ENCODE data around the gene MISFA. TPM values are rescaled to one million over a fixed set of nuclear protein-coding genes. Genes with fewer than 3 reads are reported as not detected.

MISFA gene
- polyA plus RNA-seq, 1 donor (not counting 4 experiments of a cell fraction or from before 2014, with no cell fraction given) = 0.63 TPM

GRCh38 chr11:18612394-18612793 lies 12.8 kb downstream of the MISFA start:
- peaks cover 9 to 22% of the 10 kb centered on the region in 2 experiments for H3K36me3 ChIP-seq (ENCODE audit: control insufficient read depth in 2 of 2, extremely low read depth in 1 of 2, insufficient read depth in 2 of 2, low read length in 2 of 2)
- H3K4me3 ChIP-seq (ENCODE audit: control insufficient read depth in 2 of 3, extremely low read depth in 1 of 3, insufficient read depth in 2 of 3, low read depth in 1 of 3, low read length in 3 of 3) = no peak overlapping the region
- dilution Hi-C loops (cut with MboI; ENCODE audit: extremely low pct_ligation_motif_present, low sequenced_read_pairs) = no loop called here
- peaks cover 3% of the 10 kb centered on the region for H3K79me2 ChIP-seq (ENCODE audit: control insufficient read depth, insufficient read depth, low read length)
- no peak overlapping the region for H3K4me2 ChIP-seq (ENCODE audit: control insufficient read depth, extremely low read depth, insufficient read depth, low read depth, low read length)
- no peaks in the 10 kb centered on the region for H3K9me3 ChIP-seq (ENCODE audit: control insufficient read depth, low read depth, low read length)
- H2AFZ ChIP-seq (ENCODE audit: control insufficient read depth, low read length) = no peak overlapping the region
- no peak overlapping the region for H3K9ac ChIP-seq (ENCODE audit: control insufficient read depth, extremely low read depth, insufficient read depth, low read length)
- no peaks in the 10 kb centered on the region for H3K27me3 ChIP-seq (ENCODE audit: control insufficient read depth, extremely low read depth, insufficient read depth, low read length)
- no peaks in the 10 kb centered on the region for H3K9me1 ChIP-seq (ENCODE audit: control insufficient read depth, extremely low read depth, insufficient read depth, low read length)
- no peaks in the 10 kb centered on the region for H4K20me1 ChIP-seq (ENCODE audit: control insufficient read depth, extremely low read depth, insufficient read depth, low read length)
- FAIRE-seq = no peak
- H3K27ac ChIP-seq (ENCODE audit: control insufficient read depth, insufficient read depth, low read length) = no peak overlapping the region
- H3K4me1 ChIP-seq (ENCODE audit: control insufficient read depth, extremely low read depth, insufficient read depth, low read length) = no peaks in the 10 kb centered on the region
- TF ChIP-seq EZH2 (IDR thresholded peaks at IDR 0.05; ENCODE audit: low read length) (no peak), CTCF (optimal IDR thresholded peaks at IDR 0.05 in 1 of 3, IDR thresholded peaks at IDR 0.05 in 1 of 3, conservative IDR thresholded peaks at IDR 0.05 in 1 of 3; ENCODE audit: extremely low read depth in 1 of 3, insufficient read depth in 2 of 3, low read length in 3 of 3) (no peak)
- no peak for DNase-seq (ENCODE audit: low read depth, low spot score)

- no peak for FAIRE-seq
- H4K20me1 ChIP-seq (ENCODE audit: control insufficient read depth, extremely low read depth, insufficient read depth, low read length) = no peaks in the 10 kb centered on the region
- H3K4me3 ChIP-seq (ENCODE audit: control insufficient read depth in 2 of 3, extremely low read depth in 1 of 3, insufficient read depth in 2 of 3, low read depth in 1 of 3, low read length in 3 of 3) = no peak overlapping the region
- no peak overlapping the region for H3K9ac ChIP-seq (ENCODE audit: control insufficient read depth, extremely low read depth, insufficient read depth, low read length)
- H3K4me1 ChIP-seq (ENCODE audit: control insufficient read depth, extremely low read depth, insufficient read depth, low read length) = peaks cover 5% of the 10 kb centered on the region
- H3K27ac ChIP-seq (ENCODE audit: control insufficient read depth, insufficient read depth, low read length) = no peak overlapping the region
- no peak overlapping the region for H3K4me2 ChIP-seq (ENCODE audit: control insufficient read depth, extremely low read depth, insufficient read depth, low read depth, low read length)
- peaks cover 25% of the 10 kb centered on the region for H3K79me2 ChIP-seq (ENCODE audit: control insufficient read depth, insufficient read depth, low read length)
- H2AFZ ChIP-seq (ENCODE audit: control insufficient read depth, low read length) = no peak overlapping the region
- H3K27me3 ChIP-seq (ENCODE audit: control insufficient read depth, extremely low read depth, insufficient read depth, low read length) = no peaks in the 10 kb centered on the region
- TF ChIP-seq EZH2 (IDR thresholded peaks at IDR 0.05; ENCODE audit: low read length) = no peak
- no peak for TF ChIP-seq CTCF (optimal IDR thresholded peaks at IDR 0.05 in 1 of 3, IDR thresholded peaks at IDR 0.05 in 1 of 3, conservative IDR thresholded peaks at IDR 0.05 in 1 of 3; ENCODE audit: extremely low read depth in 1 of 3, insufficient read depth in 2 of 3, low read length in 3 of 3)
- dilution Hi-C loops (cut with MboI; ENCODE audit: extremely low pct_ligation_motif_present, low sequenced_read_pairs) = no loop called here
- no peaks in the 10 kb centered on the region for H3K9me3 ChIP-seq (ENCODE audit: control insufficient read depth, low read depth, low read length)
- no peak for DNase-seq (ENCODE audit: low read depth, low spot score)
- H3K9me1 ChIP-seq (ENCODE audit: control insufficient read depth, extremely low read depth, insufficient read depth, low read length) = no peaks in the 10 kb centered on the region
- H3K36me3 ChIP-seq (ENCODE audit: control insufficient read depth in 2 of 2, extremely low read depth in 1 of 2, insufficient read depth in 2 of 2, low read length in 2 of 2) = peaks cover 4 to 20% of the 10 kb centered on the region in 2 experiments
These were observed 15.1 kb downstream of the MISFA start for GRCh38 chr11:18614667-18615066.
